ENCODE data around the gene TPSAB1.

GRCh38 chr16:1258225-1258600 is 17.7 kb downstream of the TPSAB1 start:
- TF ChIP-seq POLR2A (IDR thresholded peaks at IDR 0.05; ENCODE audit: low read depth, low read length) (no peak), POLR2AphosphoS5 (IDR thresholded peaks at IDR 0.05; ENCODE audit: insufficient read depth, low read depth, low read length) (no peak)
